ENCODE data around the gene OR2AT4.

Gene OR2AT4

DNA sequence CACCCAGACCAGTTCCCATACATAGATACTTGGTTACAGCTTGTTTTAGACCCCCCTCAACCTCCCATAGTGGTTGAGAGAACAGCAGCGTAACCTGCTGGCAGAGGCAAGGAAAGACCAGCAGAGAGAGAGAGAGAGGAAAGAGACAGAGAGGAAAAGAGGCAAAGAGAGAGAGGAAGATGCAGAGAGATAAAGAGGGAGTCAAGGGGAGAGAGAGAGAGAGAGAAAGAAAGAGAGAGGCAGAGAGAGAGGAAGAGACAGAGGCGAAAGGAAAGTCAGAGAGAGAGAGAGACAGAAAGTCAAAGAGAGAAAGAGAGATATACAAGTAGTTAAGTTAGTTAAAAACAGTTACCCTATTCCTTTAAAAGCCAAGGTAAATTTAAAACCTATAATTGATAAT, 55.4 kb downstream of the OR2AT4 start:
- H3K27ac ChIP-seq: no peak overlapping the region
- H3K4me3 ChIP-seq (ENCODE audit: low read depth, low read length): no peak overlapping the region
- H3K36me3 ChIP-seq (replicated peaks): no peaks in the 10 kb centered on the region
- TF ChIP-seq, protein P1, sequence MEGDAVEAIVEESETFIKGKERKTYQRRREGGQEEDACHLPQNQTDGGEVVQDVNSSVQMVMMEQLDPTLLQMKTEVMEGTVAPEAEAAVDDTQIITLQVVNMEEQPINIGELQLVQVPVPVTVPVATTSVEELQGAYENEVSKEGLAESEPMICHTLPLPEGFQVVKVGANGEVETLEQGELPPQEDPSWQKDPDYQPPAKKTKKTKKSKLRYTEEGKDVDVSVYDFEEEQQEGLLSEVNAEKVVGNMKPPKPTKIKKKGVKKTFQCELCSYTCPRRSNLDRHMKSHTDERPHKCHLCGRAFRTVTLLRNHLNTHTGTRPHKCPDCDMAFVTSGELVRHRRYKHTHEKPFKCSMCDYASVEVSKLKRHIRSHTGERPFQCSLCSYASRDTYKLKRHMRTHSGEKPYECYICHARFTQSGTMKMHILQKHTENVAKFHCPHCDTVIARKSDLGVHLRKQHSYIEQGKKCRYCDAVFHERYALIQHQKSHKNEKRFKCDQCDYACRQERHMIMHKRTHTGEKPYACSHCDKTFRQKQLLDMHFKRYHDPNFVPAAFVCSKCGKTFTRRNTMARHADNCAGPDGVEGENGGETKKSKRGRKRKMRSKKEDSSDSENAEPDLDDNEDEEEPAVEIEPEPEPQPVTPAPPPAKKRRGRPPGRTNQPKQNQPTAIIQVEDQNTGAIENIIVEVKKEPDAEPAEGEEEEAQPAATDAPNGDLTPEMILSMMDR (IDR thresholded peaks at IDR 0.05; ENCODE audit: low read depth, low read length, missing control alignments): no peak
- H3K27me3 ChIP-seq (replicated peaks): no peaks in the 10 kb centered on the region
- no peak for DNase-seq
- in situ Hi-C loops (cut with HindIII; ENCODE audit: low pct_ligation_motif_present, low sequenced_read_pairs): no loop called here

DNA sequence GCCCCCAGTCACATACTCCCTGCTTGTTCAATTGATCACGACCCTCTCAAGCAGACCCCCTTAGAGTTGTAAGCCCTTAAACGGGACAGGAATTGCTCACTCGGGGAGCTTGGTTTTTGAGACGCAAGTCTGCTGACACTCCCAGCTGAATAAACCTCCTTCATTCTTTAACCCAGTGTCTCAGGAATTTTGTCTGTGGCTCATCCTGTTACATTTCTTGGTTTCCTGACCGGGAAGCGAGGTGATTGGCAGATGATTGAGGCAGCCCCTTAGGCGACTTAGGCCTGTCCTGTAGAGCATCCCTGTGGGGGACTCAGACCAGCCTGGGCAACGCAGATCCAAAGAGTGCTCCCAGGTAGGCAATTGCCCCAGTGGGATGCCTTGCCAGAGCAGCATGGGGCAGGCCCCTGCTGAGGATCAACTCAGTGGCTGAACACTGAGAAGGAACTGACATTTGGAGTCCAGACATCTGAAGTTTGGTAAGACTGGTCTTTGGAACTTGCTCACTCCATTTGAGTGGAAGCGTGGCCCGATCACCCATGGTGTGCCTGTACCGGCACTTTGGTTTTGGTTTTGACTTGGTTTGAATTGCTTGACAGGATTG, 56.4 kb downstream of the OR2AT4 start:
- in situ Hi-C loops (cut with HindIII; ENCODE audit: low pct_ligation_motif_present, low sequenced_read_pairs): no loop called here
- TF ChIP-seq, protein P1 (IDR thresholded peaks at IDR 0.05; ENCODE audit: low read depth, low read length, missing control alignments): no peak
- Histone ChIP-seq H3K27me3 (replicated peaks) (no peaks in the 10 kb centered on the region), H3K4me3 (ENCODE audit: low read depth, low read length) (no peak overlapping the region), H3K27ac (no peak overlapping the region), H3K36me3 (replicated peaks) (no peaks in the 10 kb centered on the region)
- no peak for DNase-seq

GRCh38 chr11:75035911-75036565, 60.6 kb downstream of the OR2AT4 start:
- no peak for DNase-seq
- TF ChIP-seq, protein P1 (IDR thresholded peaks at IDR 0.05; ENCODE audit: low read depth, low read length, missing control alignments): no peak

DNA sequence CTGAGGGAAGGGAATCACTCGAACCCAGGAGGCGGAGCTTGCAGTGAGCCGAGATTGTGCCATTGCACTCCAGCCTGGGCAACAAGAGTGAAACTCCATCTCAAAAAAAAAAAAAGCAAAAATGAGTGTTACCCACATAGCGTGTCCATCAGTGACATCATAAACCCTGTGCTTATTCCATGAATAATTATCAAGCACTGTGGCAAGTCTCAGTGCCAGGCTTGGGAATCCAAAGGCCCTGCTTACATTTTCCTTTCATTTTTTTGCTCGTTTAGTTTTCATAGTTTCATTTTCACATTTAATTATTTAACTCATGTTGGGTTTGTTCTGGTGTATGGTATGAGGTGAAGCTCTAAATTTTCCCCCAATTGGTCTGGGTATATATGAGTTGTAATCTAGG, 61.4 kb downstream of the OR2AT4 start:
- in situ Hi-C loops (cut with HindIII; ENCODE audit: low pct_ligation_motif_present, low sequenced_read_pairs): no loop called here
- Histone ChIP-seq H3K27ac (no peak overlapping the region), H3K36me3 (replicated peaks) (no peaks in the 10 kb centered on the region)

More at GRCh38 chr11:75035911-75036565, 60.6 kb downstream of the OR2AT4 start:
- in situ Hi-C loops (cut with HindIII; ENCODE audit: low pct_ligation_motif_present, low sequenced_read_pairs): no loop called here
- Histone ChIP-seq H3K27me3 (replicated peaks) (no peaks in the 10 kb centered on the region), H3K4me3 (ENCODE audit: low read depth, low read length) (no peak overlapping the region), H3K36me3 (replicated peaks) (no peaks in the 10 kb centered on the region), H3K27ac (no peak overlapping the region)

DNA sequence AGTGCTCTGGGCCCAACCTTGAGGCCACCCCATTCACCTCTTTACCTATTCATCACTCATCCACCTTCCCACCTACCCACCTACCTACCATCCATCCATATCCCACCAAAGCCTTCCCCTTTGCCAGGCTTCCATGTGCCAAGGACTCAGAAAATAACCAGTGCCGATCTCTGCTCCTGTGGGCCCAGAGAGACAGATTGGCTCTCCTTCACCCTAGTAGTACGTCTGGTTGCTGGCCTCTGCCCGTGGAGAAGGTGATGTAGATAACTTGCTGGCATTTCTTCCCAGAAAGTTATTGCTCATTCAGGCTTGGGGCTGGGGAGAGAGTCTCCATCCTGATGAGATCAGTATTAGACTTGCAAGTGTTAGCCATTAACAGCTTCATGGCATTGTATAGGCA, 62.8 kb downstream of the OR2AT4 start:
- TF ChIP-seq, protein P1 (IDR thresholded peaks at IDR 0.05; ENCODE audit: low read depth, low read length, missing control alignments): no peak
- in situ Hi-C loops (cut with HindIII; ENCODE audit: low pct_ligation_motif_present, low sequenced_read_pairs): no loop called here
- Histone ChIP-seq H3K4me3 (ENCODE audit: low read depth, low read length) (no peak overlapping the region), H3K27me3 (replicated peaks) (no peaks in the 10 kb centered on the region), H3K27ac (no peak overlapping the region), H3K36me3 (replicated peaks) (no peaks in the 10 kb centered on the region)
- DNase-seq: no peak

More for the DNA sequence above, 61.4 kb downstream of the OR2AT4 start:
- TF ChIP-seq, protein P1 (IDR thresholded peaks at IDR 0.05; ENCODE audit: low read depth, low read length, missing control alignments): no peak
- H3K27me3 ChIP-seq (replicated peaks): no peaks in the 10 kb centered on the region
- no peak overlapping the region for H3K4me3 ChIP-seq (ENCODE audit: low read depth, low read length)
- no peak for DNase-seq

All from brain microvascular endothelial cell (primary cell).